Measurements from ENCODE around the gene OR1L1. TPM values are rescaled to one million over a fixed set of nuclear protein-coding genes. Genes with fewer than 3 reads are reported as not detected.

The OR1L1 gene
- total RNA-seq, 3 donors from 2014 or later (not counting 1 experiment from before 2014, with no cell fraction given): not detected

GRCh38 chr9:122695696-122696095 lies 34.2 kb downstream of the OR1L1 start:
- peaks cover 3% of the 10 kb centered on the region for H3K9me3 ChIP-seq (ENCODE audit: control insufficient read depth, insufficient read depth, low read length)
- no peak for TF ChIP-seq CTCF (IDR thresholded peaks at IDR 0.05)
- H3K27me3 Mint-ChIP-seq (ENCODE audit: low read depth in 2 of 2): peaks cover under 1 to 3% of the 10 kb centered on the region in 2 donors

More at GRCh38 chr9:122695696-122696095, 34.2 kb downstream of the OR1L1 start:
- H3K36me3 ChIP-seq (ENCODE audit: control insufficient read depth, insufficient read depth, low read length): no peaks in the 10 kb centered on the region
- no peaks in the 10 kb centered on the region for H3K4me1 ChIP-seq (ENCODE audit: control insufficient read depth, insufficient read depth, low read length)
- intact Hi-C loops (cut with micrococcal nuclease): no loop called here
- 100% methylated on average over 1 of the region's 1 CpG for WGBS (ENCODE audit: insufficient coverage)
- H3K4me3 ChIP-seq (ENCODE audit: low read length): no peak overlapping the region
- H3K4me3 Mint-ChIP-seq: no peak overlapping the region
- no peak for DNase-seq
- H3K27ac ChIP-seq (ENCODE audit: low read length): no peak overlapping the region
- H3K27ac Mint-ChIP-seq: no peak overlapping the region
- no peak for ATAC-seq
- peaks cover 20% of the 10 kb centered on the region for H3K36me3 Mint-ChIP-seq
- H3K9me3 Mint-ChIP-seq: peaks cover 8 to 11% of the 10 kb centered on the region in 2 donors
- H3K4me1 Mint-ChIP-seq: no peaks in the 10 kb centered on the region
- H3K27me3 ChIP-seq (ENCODE audit: control insufficient read depth, insufficient read depth, low read length): no peaks in the 10 kb centered on the region

Other genes with a start within 250 kb of the OR1L1 start
- not detected for gene OR1J1, start 183.8 kb upstream of the OR1L1 start, total RNA-seq
- not detected for gene OR1J2, start 150.9 kb upstream of the OR1L1 start, total RNA-seq
- not detected for gene OR1J4, start 142.6 kb upstream of the OR1L1 start, total RNA-seq
- gene OR1N1, start 134.4 kb upstream of the OR1L1 start, total RNA-seq: not detected
- not detected for gene OR1N2, start 108.6 kb upstream of the OR1L1 start, total RNA-seq
- gene OR1L8, start 78.3 kb upstream of the OR1L1 start, total RNA-seq: under 1 TPM in 1 of 3 donors, not detected in 2; 0.40 TPM
- not detected for gene OR1Q1, start 47.0 kb upstream of the OR1L1 start, total RNA-seq
- 1 to 10 TPM in 1 of 3 donors, under 1 TPM in 1, not detected in 1; 0.75 to 1.1 TPM for gene OR1B1, start 4.1 kb upstream of the OR1L1 start, total RNA-seq
- gene OR1L3, start 13.4 kb downstream of the OR1L1 start, total RNA-seq: not detected
- not detected for gene OR1L4, start 62.3 kb downstream of the OR1L1 start, total RNA-seq
- gene OR1L6, start 80.6 kb downstream of the OR1L1 start, total RNA-seq: not detected
- not detected for gene OR5C1, start 127.2 kb downstream of the OR1L1 start, total RNA-seq
- gene OR1K1, start 138.4 kb downstream of the OR1L1 start, total RNA-seq: not detected
- 10 to 100 TPM; 13.0 to 20.5 (median 17.8) TPM for gene PDCL, start 166.9 kb downstream of the OR1L1 start, total RNA-seq
- gene RC3H2, start 243.6 kb downstream of the OR1L1 start, total RNA-seq: 10 to 100 TPM; 74.0 to 78.8 (median 77.3) TPM